DOHH2 (cell line): ENCODE results near the gene TIMP3.
"Not testable (repeated sequence)": the region's sequence is repeated elsewhere in the genome, so short reads cannot be mapped to it uniquely, and the experiment has no call there.

Experiments used
- H3F3A ChIP-seq: fragments of 200-600 bp; sonication (generic), shearing (Covaris generic); 2 replicates; pipeline ENCODE4 v1.6.0; 2016; ENCODE audit warnings: antibody characterized with exemption, mild to moderate bottlenecking; ENCODE audit not compliant: control insufficient read depth, insufficient read depth
- H3K27ac ChIP-seq: fragments of 200-600 bp; sonication (generic); 2 replicates; pipeline ENCODE4 v1.5.1; 2014; ENCODE audit warnings: low read depth, mild to moderate bottlenecking, low read length, moderate library complexity
- H3K27me3 ChIP-seq: fragments of 200-600 bp; sonication (generic); 2 replicates; pipeline ENCODE4 v1.6.1; 2014; ENCODE audit warnings: mild to moderate bottlenecking, low read length, mixed read lengths; ENCODE audit not compliant: control insufficient read depth
- H3K36me3 ChIP-seq: fragments of 200-600 bp; sonication (generic); 2 replicates; pipeline ENCODE4 v1.6.1; 2014; ENCODE audit warnings: mild to moderate bottlenecking, low read length, moderate library complexity, mixed read lengths; ENCODE audit not compliant: control insufficient read depth
- H3K4me1 ChIP-seq: fragments of 200-600 bp; sonication (generic); 2 replicates; pipeline ENCODE4 v1.6.1; 2014; ENCODE audit warnings: mild to moderate bottlenecking, low read length, mixed read lengths; ENCODE audit not compliant: control insufficient read depth
- H3K4me2 ChIP-seq: fragments of 200-600 bp; sonication (generic); 2 replicates; pipeline ENCODE4 v1.6.0; 2014; ENCODE audit warnings: mild to moderate bottlenecking, low read length, moderate library complexity
- H3K4me3 ChIP-seq: fragments of 200-600 bp; sonication (generic); 2 replicates; pipeline ENCODE4 v1.5.1; 2014; ENCODE audit warnings: mild to moderate bottlenecking, low read length, mixed read lengths
- H3K79me2 ChIP-seq: fragments of 200-600 bp; sonication (generic); 2 replicates; pipeline ENCODE4 v1.6.1; 2014; ENCODE audit warnings: mild to moderate bottlenecking, low read length, mixed read lengths; ENCODE audit not compliant: control insufficient read depth
- H3K9me2 ChIP-seq: fragments of 200-600 bp; sonication (generic); replicated peaks from 2 replicates; pipeline ENCODE4 v1.6.1; 2014; ENCODE audit warnings: mild to moderate bottlenecking, low read length, mixed read lengths; ENCODE audit not compliant: control insufficient read depth
- H3K9me3 ChIP-seq: fragments of 200-600 bp; sonication (generic); 2 replicates; pipeline ENCODE4 v1.6.1; 2014; ENCODE audit warnings: antibody characterized with exemption, low read length, mixed read lengths; ENCODE audit not compliant: control insufficient read depth, insufficient read depth
- H4K20me1 ChIP-seq: fragments of 200-600 bp; sonication (generic); 2 replicates; pipeline ENCODE4 v1.6.0; 2014; ENCODE audit warnings: low read depth, mild to moderate bottlenecking, antibody characterized with exemption, low read length, moderate library complexity; ENCODE audit not compliant: control insufficient read depth, insufficient read depth
- EZH2phosphoT487 ChIP-seq: fragments of 200-600 bp; sonication (generic); IDR thresholded peaks from 2 replicates; pipeline ENCODE4 v1.6.1; 2017; ENCODE audit warnings: borderline replicate concordance, mild to moderate bottlenecking, antibody characterized with exemption, low read length, moderate library complexity, mixed read lengths
- TF ChIP-seq, protein P1 (sequence below): fragments of 200-600 bp; sonication (generic); IDR thresholded peaks from one replicate; pipeline ENCODE4 v1.5.1; 2014; ENCODE audit warnings: antibody characterized with exemption, mild to moderate bottlenecking, low read depth, low read length; ENCODE audit not compliant: poor library complexity, severe bottlenecking

TIMP3 gene

DNA sequence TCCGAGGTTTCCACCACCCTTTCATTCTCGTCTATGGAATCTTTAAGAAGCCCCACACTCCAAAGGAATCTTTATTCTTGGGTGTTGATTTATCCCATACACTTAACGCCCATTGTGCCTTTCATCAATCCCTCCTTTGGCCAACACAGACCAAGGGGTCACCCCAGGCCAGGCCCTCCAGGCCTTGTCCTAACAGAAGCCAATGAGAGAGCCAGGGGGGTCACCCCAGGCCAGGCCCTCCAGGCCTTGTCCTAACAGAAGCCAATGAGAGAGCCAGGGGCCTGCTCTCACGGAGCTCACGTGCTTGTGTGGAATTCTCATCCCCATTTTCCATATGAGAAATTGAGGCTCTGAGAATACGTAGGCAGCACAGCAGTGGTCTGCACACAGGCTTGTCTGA, 47.9 kb upstream of the TIMP3 start:
- Histone ChIP-seq H3K9me3 (no peaks in the 10 kb centered on the region), H3F3A (no peaks in the 10 kb centered on the region), H3K27ac (no peak overlapping the region), H3K27me3 (no peaks in the 10 kb centered on the region), H3K4me1 (no peaks in the 10 kb centered on the region), H3K36me3 (no peaks in the 10 kb centered on the region), H3K4me2 (no peak overlapping the region), H3K4me3 (no peak overlapping the region), H4K20me1 (no peaks in the 10 kb centered on the region), H3K9me2 (no peaks in the 10 kb centered on the region), H3K79me2 (no peaks in the 10 kb centered on the region)
- no peak for TF ChIP-seq EZH2phosphoT487
- TF ChIP-seq, protein P1, sequence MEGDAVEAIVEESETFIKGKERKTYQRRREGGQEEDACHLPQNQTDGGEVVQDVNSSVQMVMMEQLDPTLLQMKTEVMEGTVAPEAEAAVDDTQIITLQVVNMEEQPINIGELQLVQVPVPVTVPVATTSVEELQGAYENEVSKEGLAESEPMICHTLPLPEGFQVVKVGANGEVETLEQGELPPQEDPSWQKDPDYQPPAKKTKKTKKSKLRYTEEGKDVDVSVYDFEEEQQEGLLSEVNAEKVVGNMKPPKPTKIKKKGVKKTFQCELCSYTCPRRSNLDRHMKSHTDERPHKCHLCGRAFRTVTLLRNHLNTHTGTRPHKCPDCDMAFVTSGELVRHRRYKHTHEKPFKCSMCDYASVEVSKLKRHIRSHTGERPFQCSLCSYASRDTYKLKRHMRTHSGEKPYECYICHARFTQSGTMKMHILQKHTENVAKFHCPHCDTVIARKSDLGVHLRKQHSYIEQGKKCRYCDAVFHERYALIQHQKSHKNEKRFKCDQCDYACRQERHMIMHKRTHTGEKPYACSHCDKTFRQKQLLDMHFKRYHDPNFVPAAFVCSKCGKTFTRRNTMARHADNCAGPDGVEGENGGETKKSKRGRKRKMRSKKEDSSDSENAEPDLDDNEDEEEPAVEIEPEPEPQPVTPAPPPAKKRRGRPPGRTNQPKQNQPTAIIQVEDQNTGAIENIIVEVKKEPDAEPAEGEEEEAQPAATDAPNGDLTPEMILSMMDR: no peak

DNA sequence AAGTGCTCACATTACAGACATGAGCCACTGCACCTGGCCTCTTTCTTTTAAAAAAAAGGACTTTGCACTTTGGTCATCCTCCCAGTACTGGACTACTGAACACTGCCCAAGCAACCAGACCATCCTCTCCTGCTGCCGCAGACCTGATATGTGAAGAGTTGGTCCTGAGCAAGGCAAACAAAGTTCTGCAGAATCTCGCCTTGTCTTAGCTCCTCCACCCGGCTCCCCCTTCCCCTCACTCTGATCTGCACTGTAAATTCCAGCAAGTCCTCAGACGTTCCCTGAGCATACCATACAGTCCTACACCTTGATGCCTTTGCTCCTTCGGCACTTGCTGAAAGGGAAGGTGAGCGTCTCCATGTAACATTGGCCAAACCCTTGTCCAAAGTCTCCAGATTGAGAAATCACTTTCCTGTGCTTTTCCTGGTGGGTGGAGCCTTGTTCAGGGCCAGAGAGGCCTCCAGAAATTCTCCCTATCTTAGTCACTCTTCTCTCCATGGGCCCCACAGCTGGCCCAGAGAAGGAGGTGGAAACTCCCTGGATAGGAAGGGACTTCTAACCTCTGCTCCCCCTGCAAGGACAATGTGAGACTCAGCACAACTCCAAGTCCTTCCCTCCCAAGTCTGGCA, 47.0 kb upstream of the TIMP3 start:
- Histone ChIP-seq H4K20me1 (no peaks in the 10 kb centered on the region), H3K9me2 (no peaks in the 10 kb centered on the region), H3K4me1 (no peaks in the 10 kb centered on the region), H3K4me3 (no peak overlapping the region), H3F3A (no peaks in the 10 kb centered on the region), H3K27me3 (no peaks in the 10 kb centered on the region), H3K27ac (no peak overlapping the region), H3K9me3 (no peaks in the 10 kb centered on the region), H3K79me2 (no peaks in the 10 kb centered on the region), H3K36me3 (no peaks in the 10 kb centered on the region), H3K4me2 (no peak overlapping the region)
- TF ChIP-seq EZH2phosphoT487: no peak
- TF ChIP-seq, protein P1: no peak

- H3K4me1 ChIP-seq, H4K20me1 ChIP-seq, H3F3A ChIP-seq, H3K36me3 ChIP-seq, H3K9me2 ChIP-seq, H3K27ac ChIP-seq, H3K27me3 ChIP-seq, H3K9me3 ChIP-seq, H3K4me3 ChIP-seq, H3K79me2 ChIP-seq, H3K4me2 ChIP-seq: not testable (repeated sequence)
These were observed 44.3 kb upstream of the TIMP3 start for GRCh38 chr22:32757086-32757762.

GRCh38 chr22:32758866-32759385, 42.6 kb upstream of the TIMP3 start:
- Histone ChIP-seq H3K4me2 (no peak overlapping the region), H3K79me2 (no peaks in the 10 kb centered on the region), H3K27ac (no peak overlapping the region), H3F3A (no peaks in the 10 kb centered on the region), H3K36me3 (no peaks in the 10 kb centered on the region), H3K9me3 (no peaks in the 10 kb centered on the region), H3K9me2 (no peaks in the 10 kb centered on the region), H3K4me3 (no peak overlapping the region), H4K20me1 (no peaks in the 10 kb centered on the region), H3K27me3 (no peaks in the 10 kb centered on the region), H3K4me1 (no peaks in the 10 kb centered on the region)
- no peak for TF ChIP-seq EZH2phosphoT487
- TF ChIP-seq, protein P1: no peak
